Esophagus squamous epithelium (tissue), 4 donors: ENCODE measurements around the gene RPAP3.

Experiments used
- CTCF ChIP-seq, 6 experiments: fragments of 450-650 bp in 4 of 6; fragments of 200-600 bp in 2 of 6; sonication (generic) in 2 of 6; IDR thresholded peaks; one replicate each; pipeline ENCODE4 v1.5.1; 2016 to 2019; ENCODE audit warnings: antibody characterized with exemption in 6 of 6, mild to moderate bottlenecking in 4 of 6, moderate library complexity in 4 of 6
- POLR2A ChIP-seq, 4 donors: fragments of 450-650 bp; IDR thresholded peaks; one replicate each; pipeline ENCODE4 v1.6.1; 2017; ENCODE audit warnings: antibody characterized with exemption in 4 of 4, mild to moderate bottlenecking in 4 of 4, moderate library complexity in 3 of 4

GRCh38 chr12:47698055-47698454 lies 7.8 kb downstream of the RPAP3 start:
- TF ChIP-seq CTCF (IDR thresholded peaks at IDR 0.05) (no peak), POLR2A (IDR thresholded peaks at IDR 0.05) (no peak)
